PC-9 (cell line): Measurements from ENCODE around the gene KIF26B. TPM values are rescaled to one million over a fixed set of nuclear protein-coding genes. Genes with fewer than 3 reads are reported as not detected.

Source experiments
- BruUV-seq: library from RNA; stranded (reverse); fragments of 400-500 nt; replicated peaks from 2 replicates; lab custom pipeline; 2021; lab: Mats Ljungman, UMichigan
- CTCF ChIA-PET: fragments of 300-600 bp; sonication (Branson Sonifier 250); formaldehyde crosslinking; loops from one replicate; lab custom pipeline; 2022; ENCODE audit warnings: antibody characterized with exemption; lab: Charles Lee
- POLR2A ChIA-PET: fragments of 300-600 bp; sonication (Branson Sonifier 250); formaldehyde crosslinking; loops from one replicate; lab custom pipeline; 2022; ENCODE audit warnings: antibody characterized with exemption; ENCODE audit not compliant: unreplicated experiment; lab: Charles Lee
- DNase-seq, 2 experiments: peaks; one replicate each; pipeline versions ENCODE4 v3.0.0 to v3.0.0-alpha.2; 2015 to 2022; ENCODE audit warnings: mixed read lengths in 1 of 2
- H2AFZ ChIP-seq: fragments of 200-600 bp; sonication (generic); 2 replicates; pipeline ENCODE4 v1.8.1; 2017; ENCODE audit warnings: antibody characterized with exemption
- H3F3A ChIP-seq: fragments of 200-600 bp; sonication (generic); 2 replicates; pipeline ENCODE4 v1.8.1; 2017; ENCODE audit warnings: antibody characterized with exemption, mild to moderate bottlenecking, low read depth; ENCODE audit not compliant: insufficient read depth
- H3K27ac ChIP-seq: fragments of 200-600 bp; sonication (generic); 2 replicates; pipeline ENCODE4 v1.6.1; 2016; ENCODE audit warnings: mixed run types
- H3K27me3 ChIP-seq: fragments of 200-600 bp; sonication (generic); 2 replicates; pipeline ENCODE4 v1.6.1; 2016; ENCODE audit warnings: low read depth, mixed run types; ENCODE audit not compliant: insufficient read depth
- H3K36me3 ChIP-seq: fragments of 200-600 bp; sonication (generic); 2 replicates; pipeline ENCODE4 v1.6.1; 2016; ENCODE audit warnings: low read depth, mixed run types
- H3K4me1 ChIP-seq: fragments of 200-600 bp; sonication (generic); replicated peaks from 2 replicates; pipeline ENCODE4 v1.6.1; 2016; ENCODE audit warnings: mixed run types; ENCODE audit not compliant: insufficient read depth
- H3K4me2 ChIP-seq: fragments of 200-600 bp; sonication (generic); 2 replicates; pipeline ENCODE4 v1.6.1; 2017; ENCODE audit warnings: mixed run types
- H3K4me3 ChIP-seq: fragments of 200-600 bp; sonication (generic); 2 replicates; pipeline ENCODE4 v1.6.1; 2016; ENCODE audit warnings: mixed run types
- H3K79me2 ChIP-seq: fragments of 200-600 bp; sonication (generic); 2 replicates; pipeline ENCODE4 v1.6.1; 2017; ENCODE audit warnings: low read depth, mixed run types
- H3K9me2 ChIP-seq: fragments of 200-600 bp; sonication (generic); 2 replicates; pipeline ENCODE4 v1.8.1; 2017; ENCODE audit warnings: mild to moderate bottlenecking; ENCODE audit not compliant: insufficient read depth
- H3K9me3 ChIP-seq: fragments of 200-600 bp; sonication (generic); 2 replicates; pipeline ENCODE4 v1.8.1; 2016; ENCODE audit warnings: low read depth; ENCODE audit not compliant: insufficient read depth
- H4K20me1 ChIP-seq: fragments of 200-600 bp; sonication (generic); 2 replicates; pipeline ENCODE4 v1.8.1; 2017; ENCODE audit not compliant: insufficient read depth
- EZH2 ChIP-seq: fragments of 200-600 bp; sonication (generic); IDR thresholded peaks from 2 replicates; pipeline ENCODE4 v1.8.0; 2017; ENCODE audit warnings: antibody characterized with exemption, low read depth
- intact Hi-C: fragments of 100-400 bp; cut with micrococcal nuclease; formaldehyde crosslinking; loops from one replicate; pipeline ENCODE4 v1.10.0; 2022; ENCODE audit not compliant: unreplicated experiment
- total RNA-seq: library from RNA; stranded (reverse); gene quantifications from 2 replicates; pipeline ENCODE4 v1.2.3, GENCODE V29; 2021
- TF ChIP-seq, protein P1 (sequence below): fragments of 200-600 bp; sonication (generic); conservative IDR thresholded peaks from 2 replicates; pipeline ENCODE4 v1.6.1; 2017; ENCODE audit warnings: mixed run types, antibody characterized with exemption, mild to moderate bottlenecking, moderate library complexity

The KIF26B gene
- total RNA-seq, 1 experiment from 2014 or later: 0.11 TPM

DNA sequence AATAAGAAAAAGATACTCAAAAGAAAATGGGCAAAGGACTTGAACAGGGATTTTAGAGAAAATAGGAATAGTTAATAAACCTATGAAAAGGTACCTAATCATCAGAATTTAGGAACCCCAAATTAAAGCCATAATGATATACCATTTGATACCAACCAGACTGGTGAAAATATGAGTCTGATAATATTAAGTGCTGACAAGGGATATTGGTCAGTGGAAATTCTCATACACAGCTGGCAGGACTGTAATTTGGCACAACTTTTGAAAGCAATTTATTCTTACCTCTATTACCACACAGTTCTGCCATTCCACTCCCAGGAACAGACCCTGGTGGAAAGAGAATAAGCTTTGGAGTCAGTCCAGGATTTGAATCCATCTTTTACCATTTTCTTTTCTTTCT is 111.3 kb downstream of the KIF26B start:
- Histone ChIP-seq H3K4me2 (no peak overlapping the region), H3F3A (no peaks in the 10 kb centered on the region), H3K4me3 (no peak overlapping the region), H3K27me3 (peaks cover 73% of the 10 kb centered on the region), H3K79me2 (no peaks in the 10 kb centered on the region), H3K9me3 (no peaks in the 10 kb centered on the region), H3K36me3 (no peaks in the 10 kb centered on the region), H2AFZ (no peak overlapping the region), H3K9me2 (no peaks in the 10 kb centered on the region), H4K20me1 (no peaks in the 10 kb centered on the region; the same call in 1 of the 2 replicates), H3K4me1 (no peaks in the 10 kb centered on the region), H3K27ac (no peak overlapping the region)
- DNase-seq: no peak
- TF ChIP-seq, protein P1, sequence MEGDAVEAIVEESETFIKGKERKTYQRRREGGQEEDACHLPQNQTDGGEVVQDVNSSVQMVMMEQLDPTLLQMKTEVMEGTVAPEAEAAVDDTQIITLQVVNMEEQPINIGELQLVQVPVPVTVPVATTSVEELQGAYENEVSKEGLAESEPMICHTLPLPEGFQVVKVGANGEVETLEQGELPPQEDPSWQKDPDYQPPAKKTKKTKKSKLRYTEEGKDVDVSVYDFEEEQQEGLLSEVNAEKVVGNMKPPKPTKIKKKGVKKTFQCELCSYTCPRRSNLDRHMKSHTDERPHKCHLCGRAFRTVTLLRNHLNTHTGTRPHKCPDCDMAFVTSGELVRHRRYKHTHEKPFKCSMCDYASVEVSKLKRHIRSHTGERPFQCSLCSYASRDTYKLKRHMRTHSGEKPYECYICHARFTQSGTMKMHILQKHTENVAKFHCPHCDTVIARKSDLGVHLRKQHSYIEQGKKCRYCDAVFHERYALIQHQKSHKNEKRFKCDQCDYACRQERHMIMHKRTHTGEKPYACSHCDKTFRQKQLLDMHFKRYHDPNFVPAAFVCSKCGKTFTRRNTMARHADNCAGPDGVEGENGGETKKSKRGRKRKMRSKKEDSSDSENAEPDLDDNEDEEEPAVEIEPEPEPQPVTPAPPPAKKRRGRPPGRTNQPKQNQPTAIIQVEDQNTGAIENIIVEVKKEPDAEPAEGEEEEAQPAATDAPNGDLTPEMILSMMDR: no peak
- TF ChIP-seq EZH2: no peak
- POLR2A ChIA-PET: no interaction called here
- intact Hi-C loops: no loop called here
- CTCF ChIA-PET: no interaction called here
- no TSS peak for BruUV-seq

GRCh38 chr1:245270063-245270462 is 115.3 kb downstream of the KIF26B start:
- Histone ChIP-seq H3K27ac (no peak overlapping the region), H3K4me1 (no peaks in the 10 kb centered on the region), H3K9me2 (no peaks in the 10 kb centered on the region), H3K9me3 (no peaks in the 10 kb centered on the region), H3K79me2 (no peaks in the 10 kb centered on the region), H3F3A (no peaks in the 10 kb centered on the region), H3K27me3 (peaks cover 38% of the 10 kb centered on the region), H3K4me2 (no peak overlapping the region), H3K36me3 (no peaks in the 10 kb centered on the region), H2AFZ (no peak overlapping the region), H4K20me1 (no peaks in the 10 kb centered on the region; the same call in 1 of the 2 replicates), H3K4me3 (no peak overlapping the region)
- intact Hi-C loops: no loop called here
- ChIA-PET POLR2A (no interaction called here), CTCF (no interaction called here)
- DNase-seq: no peak
- BruUV-seq: no TSS peak
- TF ChIP-seq, protein P1: no peak
- TF ChIP-seq EZH2: no peak

- no TSS peak for BruUV-seq
- no peaks in the 10 kb centered on the region; the same call in none of the 2 replicates for H4K20me1 ChIP-seq
- no peaks in the 10 kb centered on the region for H3K9me2 ChIP-seq
- intact Hi-C loops: no loop called here
- no peaks in the 10 kb centered on the region for H3K79me2 ChIP-seq
- H3K4me3 ChIP-seq: no peak overlapping the region
- ChIA-PET POLR2A (no interaction called here), CTCF (no interaction called here)
- no peak for DNase-seq
- TF ChIP-seq EZH2: no peak
- TF ChIP-seq, protein P1: no peak
- H3K27ac ChIP-seq: no peak overlapping the region
- no peaks in the 10 kb centered on the region for H3F3A ChIP-seq
- no peak overlapping the region for H2AFZ ChIP-seq
- no peaks in the 10 kb centered on the region for H3K9me3 ChIP-seq
- H3K4me2 ChIP-seq: no peak overlapping the region
- no peaks in the 10 kb centered on the region for H3K36me3 ChIP-seq
- H3K4me1 ChIP-seq: no peaks in the 10 kb centered on the region
- peaks cover 29% of the 10 kb centered on the region for H3K27me3 ChIP-seq
Observed at GRCh38 chr1:245270972-245271371, 116.2 kb downstream of the KIF26B start.
